Measurements from ENCODE around the gene B4GALNT2. TPM values are rescaled to one million over a fixed set of nuclear protein-coding genes. Genes with fewer than 3 reads are reported as not detected.

Gene B4GALNT2
- 0.36 to 0.52 TPM (median 0.38 TPM) in 5 replicates for total RNA-seq (2022; extraction: Qiagen RNA extraction)

GRCh38 chr17:49132699-49133364 lies at the start of gene B4GALNT2:
B4GALNT2 (plus strand) TSS chr17:49132769; CDS start chr17:49132793, 24 bp downstream.

GRCh38 chr17:49210158-49211029 lies 77.8 kb downstream of the B4GALNT2 start, which contains the start of the genes ABI3 and GNGT2:
ABI3 (plus strand) TSS chr17:49210707; CDS start chr17:49210725, 18 bp downstream.
GNGT2 (minus strand) TSS chr17:49210574; CDS start chr17:49207422, 3,152 bp downstream.

Other genes starting within 250 kb of the B4GALNT2 start
- gene ATP5MC1, start 240.0 kb upstream of the B4GALNT2 start, total RNA-seq (2022; extraction: Qiagen RNA extraction), result 449 to 777 TPM (median 534 TPM) in 5 replicates
- gene UBE2Z, start 224.4 kb upstream of the B4GALNT2 start, total RNA-seq (2022; extraction: Qiagen RNA extraction), result 117 to 131 TPM (median 125 TPM) in 5 replicates
- gene SNF8, start 187.9 kb upstream of the B4GALNT2 start, total RNA-seq (2022; extraction: Qiagen RNA extraction), result 282 to 307 TPM (median 283 TPM) in 5 replicates
- 3.5 to 5.6 TPM (median 4.5 TPM) in 5 replicates for gene GIP, start 164.2 kb upstream of the B4GALNT2 start, total RNA-seq (2022; extraction: Qiagen RNA extraction)
- 49.8 to 95.2 TPM (median 92.0 TPM) in 5 replicates for gene IGF2BP1, start 135.4 kb upstream of the B4GALNT2 start, total RNA-seq (2022; extraction: Qiagen RNA extraction)
- 0.39 to 1.1 TPM (median 0.70 TPM) in 5 replicates for gene GNGT2, start 77.8 kb downstream of the B4GALNT2 start, total RNA-seq (2022; extraction: Qiagen RNA extraction)
- 0.05 to 0.09 TPM in 2 of 5 replicates, not detected in the others for gene ABI3, start 77.9 kb downstream of the B4GALNT2 start, total RNA-seq (2022; extraction: Qiagen RNA extraction)
- 0.28 to 1.1 TPM (median 0.53 TPM) in 5 replicates for gene PHOSPHO1, start 98.0 kb downstream of the B4GALNT2 start, total RNA-seq (2022; extraction: Qiagen RNA extraction)
- 9.6 to 12.6 TPM (median 10.3 TPM) in 5 replicates for gene ZNF652, start 229.5 kb downstream of the B4GALNT2 start, total RNA-seq (2022; extraction: Qiagen RNA extraction)

All from A549 treated with dexamethasone at 1 μM for 4 hours (cell line).